ENCODE results near the gene SPATA9.

SPATA9 gene

GRCh38 chr5:95609711-95610110 is 73.1 kb downstream of the SPATA9 start:
- no peak overlapping the region for H3K27ac ChIP-seq
- no peak for TF ChIP-seq CTCF (conservative IDR thresholded peaks at IDR 0.05)
- no peak for TF ChIP-seq ZFX (IDR thresholded peaks at IDR 0.05)
